Loucy (cell line): ENCODE measurements around the gene KLC4.

Source experiments
- CTCF ChIP-seq: fragments of 200-600 bp; sonication (generic); conservative IDR thresholded peaks from 2 replicates; pipeline ENCODE4 v1.5.1; 2014; ENCODE audit warnings: mild to moderate bottlenecking, antibody characterized with exemption, low read length
- EZH2phosphoT487 ChIP-seq: fragments of 200-600 bp; IDR thresholded peaks from 2 replicates; pipeline ENCODE4 v1.6.1; 2018; ENCODE audit warnings: antibody characterized with exemption, mild to moderate bottlenecking, moderate library complexity, borderline replicate concordance

GRCh38 chr6:43123461-43124314 lies 64.3 kb downstream of the KLC4 start:
- TF ChIP-seq CTCF (no peak), EZH2phosphoT487 (no peak)
